ENCODE data around the gene GAS7. TPM values are rescaled to one million over a fixed set of nuclear protein-coding genes. Genes with fewer than 3 reads are reported as not detected.

GAS7 gene
- polyA plus RNA-seq, 1 donor (not counting 4 experiments of a cell fraction or from before 2014, with no cell fraction given), result 0.10 TPM

GRCh38 chr17:9982159-9982558 lies 216.2 kb downstream of the GAS7 start:
- no peaks in the 10 kb centered on the region for H4K20me1 ChIP-seq (ENCODE audit: control insufficient read depth, extremely low read depth, insufficient read depth, low read length)
- H2AFZ ChIP-seq (ENCODE audit: control insufficient read depth, low read length), result no peak overlapping the region
- DNase-seq (ENCODE audit: low read depth, low spot score), result no peak
- H3K4me1 ChIP-seq (ENCODE audit: control insufficient read depth, extremely low read depth, insufficient read depth, low read length), result no peaks in the 10 kb centered on the region
- no peak for TF ChIP-seq EZH2 (IDR thresholded peaks at IDR 0.05; ENCODE audit: low read length)
- peak in 2 of 3 experiments; percentile 10 to 23 for TF ChIP-seq CTCF (optimal IDR thresholded peaks at IDR 0.05 in 1 of 3, IDR thresholded peaks at IDR 0.05 in 1 of 3, conservative IDR thresholded peaks at IDR 0.05 in 1 of 3; ENCODE audit: extremely low read depth in 1 of 3, insufficient read depth in 2 of 3, low read length in 3 of 3)
- no peak overlapping the region for H3K9ac ChIP-seq (ENCODE audit: control insufficient read depth, extremely low read depth, insufficient read depth, low read length)
- H3K9me3 ChIP-seq (ENCODE audit: control insufficient read depth, low read depth, low read length), result no peaks in the 10 kb centered on the region
- no peaks in the 10 kb centered on the region for H3K9me1 ChIP-seq (ENCODE audit: control insufficient read depth, extremely low read depth, insufficient read depth, low read length)
- H3K27me3 ChIP-seq (ENCODE audit: control insufficient read depth, extremely low read depth, insufficient read depth, low read length), result no peaks in the 10 kb centered on the region
- no peaks in the 10 kb centered on the region for H3K79me2 ChIP-seq (ENCODE audit: control insufficient read depth, insufficient read depth, low read length)
- H3K36me3 ChIP-seq (ENCODE audit: control insufficient read depth in 2 of 2, extremely low read depth in 1 of 2, insufficient read depth in 2 of 2, low read length in 2 of 2), result no peaks in the 10 kb centered on the region
- dilution Hi-C loops (cut with MboI; ENCODE audit: extremely low pct_ligation_motif_present, low sequenced_read_pairs), result no loop called here
- H3K27ac ChIP-seq (ENCODE audit: control insufficient read depth, insufficient read depth, low read length), result no peak overlapping the region
- no peak for FAIRE-seq
- no peak overlapping the region for H3K4me3 ChIP-seq (ENCODE audit: control insufficient read depth in 2 of 3, extremely low read depth in 1 of 3, insufficient read depth in 2 of 3, low read depth in 1 of 3, low read length in 3 of 3)
- H3K4me2 ChIP-seq (ENCODE audit: control insufficient read depth, extremely low read depth, insufficient read depth, low read depth, low read length), result no peak overlapping the region

- no peaks in the 10 kb centered on the region for H3K27me3 ChIP-seq (ENCODE audit: control insufficient read depth, extremely low read depth, insufficient read depth, low read length)
- H3K36me3 ChIP-seq (ENCODE audit: control insufficient read depth in 2 of 2, extremely low read depth in 1 of 2, insufficient read depth in 2 of 2, low read length in 2 of 2), result no peaks in the 10 kb centered on the region
- no peaks in the 10 kb centered on the region for H3K4me1 ChIP-seq (ENCODE audit: control insufficient read depth, extremely low read depth, insufficient read depth, low read length)
- H3K9me1 ChIP-seq (ENCODE audit: control insufficient read depth, extremely low read depth, insufficient read depth, low read length), result no peaks in the 10 kb centered on the region
- H3K9me3 ChIP-seq (ENCODE audit: control insufficient read depth, low read depth, low read length), result no peaks in the 10 kb centered on the region
- dilution Hi-C loops (cut with MboI; ENCODE audit: extremely low pct_ligation_motif_present, low sequenced_read_pairs), result no loop called here
- H3K4me3 ChIP-seq (ENCODE audit: control insufficient read depth in 2 of 3, extremely low read depth in 1 of 3, insufficient read depth in 2 of 3, low read depth in 1 of 3, low read length in 3 of 3), result no peak overlapping the region
- H3K4me2 ChIP-seq (ENCODE audit: control insufficient read depth, extremely low read depth, insufficient read depth, low read depth, low read length), result no peak overlapping the region
- FAIRE-seq (no peak), DNase-seq (ENCODE audit: low read depth, low spot score) (no peak)
- TF ChIP-seq EZH2 (IDR thresholded peaks at IDR 0.05; ENCODE audit: low read length) (no peak), CTCF (optimal IDR thresholded peaks at IDR 0.05 in 1 of 3, IDR thresholded peaks at IDR 0.05 in 1 of 3, conservative IDR thresholded peaks at IDR 0.05 in 1 of 3; ENCODE audit: extremely low read depth in 1 of 3, insufficient read depth in 2 of 3, low read length in 3 of 3) (no peak)
- H3K9ac ChIP-seq (ENCODE audit: control insufficient read depth, extremely low read depth, insufficient read depth, low read length), result no peak overlapping the region
- H3K79me2 ChIP-seq (ENCODE audit: control insufficient read depth, insufficient read depth, low read length), result no peaks in the 10 kb centered on the region
- no peak overlapping the region for H2AFZ ChIP-seq (ENCODE audit: control insufficient read depth, low read length)
- H4K20me1 ChIP-seq (ENCODE audit: control insufficient read depth, extremely low read depth, insufficient read depth, low read length), result no peaks in the 10 kb centered on the region
- H3K27ac ChIP-seq (ENCODE audit: control insufficient read depth, insufficient read depth, low read length), result no peak overlapping the region
Observed at GRCh38 chr17:9981344-9981915, 217.0 kb downstream of the GAS7 start.

Measured in keratinocyte (primary cell).